IMR-90 (cell line): ENCODE data around the gene MYH9.

Source experiments
- BHLHE40 ChIP-seq: fragments of 150-350 bp; IDR thresholded peaks from 2 replicates; pipeline ENCODE4 v1.6.1; 2016; ENCODE audit warnings: mild to moderate bottlenecking, low read depth, low read length
- MAZ ChIP-seq: IDR thresholded peaks from 2 replicates; pipeline ENCODE4 v1.6.1; 2012; ENCODE audit warnings: low read depth, mild to moderate bottlenecking, low read length, improper control_type of control experiment, moderate library complexity, borderline replicate concordance
- MXI1 ChIP-seq: IDR thresholded peaks from 2 replicates; pipeline ENCODE4 v1.6.1; 2012; ENCODE audit warnings: low read depth, mild to moderate bottlenecking, low read length, moderate library complexity, borderline replicate concordance
- POLR2A ChIP-seq: IDR thresholded peaks from 2 replicates; pipeline ENCODE4 v1.6.1; 2012; ENCODE audit warnings: mild to moderate bottlenecking, low read depth, low read length
- RAD21 ChIP-seq: IDR thresholded peaks from 2 replicates; pipeline ENCODE4 v1.6.1; 2012; ENCODE audit warnings: low read length, improper control_type of control experiment
- TF ChIP-seq, protein P1 (sequence below): conservative IDR thresholded peaks from 2 replicates; pipeline ENCODE4 v1.5.1; 2012; ENCODE audit warnings: mild to moderate bottlenecking, low read depth, low read length, improper control_type of control experiment

DNA sequence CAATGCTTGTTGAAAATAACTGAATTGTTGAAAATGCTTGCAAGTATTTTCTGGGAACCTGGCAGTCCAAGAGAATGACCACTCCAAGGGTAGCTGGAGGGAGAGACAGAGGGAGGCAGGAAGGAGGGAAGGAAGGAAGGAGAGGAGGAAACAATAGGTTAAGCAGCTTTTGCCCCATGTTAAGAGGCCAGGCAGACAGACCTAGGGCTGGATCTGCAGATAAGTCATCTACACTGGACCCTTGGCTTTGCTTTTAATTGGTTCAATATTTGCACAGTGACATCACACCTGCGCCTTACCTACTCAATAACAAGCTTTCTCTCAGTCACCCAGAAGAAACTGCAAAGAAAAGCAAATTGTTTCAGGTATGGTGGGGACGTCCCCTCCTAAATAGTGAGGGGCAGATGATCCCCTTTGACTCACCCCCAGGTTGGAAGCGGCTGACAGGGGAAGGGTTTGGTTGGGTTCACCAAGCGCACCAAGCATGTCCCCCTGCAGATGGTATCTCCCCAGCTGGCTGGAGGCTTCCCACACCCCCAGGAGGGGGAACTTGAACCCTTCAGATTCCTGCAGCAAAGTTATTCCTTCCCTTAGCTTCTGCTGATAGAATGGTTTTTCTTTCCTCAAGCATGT is 24.3 kb downstream of the MYH9 start:
- TF ChIP-seq, protein P1, sequence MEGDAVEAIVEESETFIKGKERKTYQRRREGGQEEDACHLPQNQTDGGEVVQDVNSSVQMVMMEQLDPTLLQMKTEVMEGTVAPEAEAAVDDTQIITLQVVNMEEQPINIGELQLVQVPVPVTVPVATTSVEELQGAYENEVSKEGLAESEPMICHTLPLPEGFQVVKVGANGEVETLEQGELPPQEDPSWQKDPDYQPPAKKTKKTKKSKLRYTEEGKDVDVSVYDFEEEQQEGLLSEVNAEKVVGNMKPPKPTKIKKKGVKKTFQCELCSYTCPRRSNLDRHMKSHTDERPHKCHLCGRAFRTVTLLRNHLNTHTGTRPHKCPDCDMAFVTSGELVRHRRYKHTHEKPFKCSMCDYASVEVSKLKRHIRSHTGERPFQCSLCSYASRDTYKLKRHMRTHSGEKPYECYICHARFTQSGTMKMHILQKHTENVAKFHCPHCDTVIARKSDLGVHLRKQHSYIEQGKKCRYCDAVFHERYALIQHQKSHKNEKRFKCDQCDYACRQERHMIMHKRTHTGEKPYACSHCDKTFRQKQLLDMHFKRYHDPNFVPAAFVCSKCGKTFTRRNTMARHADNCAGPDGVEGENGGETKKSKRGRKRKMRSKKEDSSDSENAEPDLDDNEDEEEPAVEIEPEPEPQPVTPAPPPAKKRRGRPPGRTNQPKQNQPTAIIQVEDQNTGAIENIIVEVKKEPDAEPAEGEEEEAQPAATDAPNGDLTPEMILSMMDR = no peak
- no peak for TF ChIP-seq RAD21
- no peak for TF ChIP-seq POLR2A
- TF ChIP-seq BHLHE40 = no peak
- TF ChIP-seq MXI1 = no peak
- TF ChIP-seq MAZ = no peak
